Measurements from ENCODE around the gene SOBP.

SOBP gene

DNA sequence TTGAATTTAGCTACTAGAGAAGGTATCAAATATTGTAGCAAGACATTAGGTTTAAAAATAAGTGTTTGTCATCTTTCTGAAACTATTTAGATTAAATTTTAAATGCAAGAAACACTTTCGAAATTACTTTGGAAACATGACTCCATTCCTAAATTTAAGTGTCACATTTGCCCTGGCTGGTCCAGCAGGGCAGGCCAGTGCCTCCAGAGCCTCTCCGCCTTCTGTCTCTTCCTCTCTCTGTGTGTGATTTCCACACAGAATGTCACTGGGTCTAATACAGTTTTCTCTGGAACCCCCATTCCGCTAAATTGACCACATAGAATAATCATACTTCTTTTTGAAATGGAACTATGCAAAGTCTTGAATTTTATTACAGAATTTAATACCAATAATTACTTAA lies 111.5 kb downstream of the SOBP start:
- ChIA-PET POLR2A (no interaction called here), CTCF (no interaction called here)
- no peak for TF ChIP-seq CTCF (IDR thresholded peaks at IDR 0.05; ENCODE audit: control extremely low read depth, extremely low read depth, low read depth, missing control alignments)
- no peak for DNase-seq (ENCODE audit: extremely low spot score)

- TF ChIP-seq CTCF (IDR thresholded peaks at IDR 0.05; ENCODE audit: control extremely low read depth, extremely low read depth, low read depth, missing control alignments) = no peak
- no peak for DNase-seq (ENCODE audit: extremely low spot score)
- CTCF ChIA-PET = no interaction called here
- POLR2A ChIA-PET = no interaction called here
Measured at GRCh38 chr6:107602321-107603005, 112.5 kb downstream of the SOBP start.

- no peak for DNase-seq (ENCODE audit: extremely low spot score)
- no peak for TF ChIP-seq CTCF (IDR thresholded peaks at IDR 0.05; ENCODE audit: control extremely low read depth, extremely low read depth, low read depth, missing control alignments)
- ChIA-PET POLR2A (no interaction called here), CTCF (no interaction called here)
Measured at GRCh38 chr6:107603006-107603370, 113.1 kb downstream of the SOBP start.

- TF ChIP-seq CTCF (IDR thresholded peaks at IDR 0.05; ENCODE audit: control extremely low read depth, extremely low read depth, low read depth, missing control alignments) = no peak
- CTCF ChIA-PET = no interaction called here
- POLR2A ChIA-PET = no interaction called here
- DNase-seq (ENCODE audit: extremely low spot score) = no peak
Measured at GRCh38 chr6:107604549-107604948, 114.6 kb downstream of the SOBP start.

GRCh38 chr6:107606407-107606806 lies 116.5 kb downstream of the SOBP start:
- POLR2A ChIA-PET = no interaction called here
- DNase-seq (ENCODE audit: extremely low spot score) = no peak
- TF ChIP-seq CTCF (IDR thresholded peaks at IDR 0.05; ENCODE audit: control extremely low read depth, extremely low read depth, low read depth, missing control alignments) = no peak
- CTCF ChIA-PET = interaction anchor here (0.7 kb wide), 1 partner anchor 89 kb away, joined by 3 read pairs; no protein-coding TSS in a partner anchor

- DNase-seq (ENCODE audit: extremely low spot score) = no peak
- TF ChIP-seq CTCF (IDR thresholded peaks at IDR 0.05; ENCODE audit: control extremely low read depth, extremely low read depth, low read depth, missing control alignments) = no peak
- ChIA-PET POLR2A (no interaction called here), CTCF (interaction anchor here (1.8 kb wide), 1 partner anchor 8 kb away, joined by 6 read pairs; no protein-coding TSS in a partner anchor)
Measured at GRCh38 chr6:107607116-107607515, 117.2 kb downstream of the SOBP start.

All from GM10248 (cell line).